HFFc6 (cell line): ENCODE data around the gene ALAS1. TPM values are rescaled to one million over a fixed set of nuclear protein-coding genes. Genes with fewer than 3 reads are reported as not detected.

ENCODE experiments used
- DNase-seq: peaks from one replicate; pipeline ENCODE4 v3.0.0-alpha.2; 2018
- H3K27ac Mint-ChIP-seq: 2 replicates; pipeline ENCODE4 v1.8.0; 2020; ENCODE audit warnings: mild to moderate bottlenecking, mixed read lengths
- H3K27me3 Mint-ChIP-seq: 2 replicates; pipeline ENCODE4 v1.8.0; 2021; ENCODE audit warnings: mild to moderate bottlenecking, moderate library complexity, mixed read lengths; ENCODE audit not compliant: insufficient read depth
- H3K36me3 Mint-ChIP-seq: 2 replicates; pipeline ENCODE4 v1.8.0; 2021; ENCODE audit warnings: low read depth, mixed read lengths
- H3K4me1 Mint-ChIP-seq: 2 replicates; pipeline ENCODE4 v1.8.0; 2020; ENCODE audit warnings: low read depth, mixed read lengths
- H3K4me3 Mint-ChIP-seq: 2 replicates; pipeline ENCODE4 v1.8.0; 2020; ENCODE audit warnings: mild to moderate bottlenecking, moderate library complexity, mixed read lengths
- H3K9me3 Mint-ChIP-seq: 2 replicates; pipeline ENCODE4 v1.8.0; 2020; ENCODE audit warnings: mild to moderate bottlenecking, mixed read lengths
- total RNA-seq, 6 experiments: library from RNA; stranded (reverse); fragmentation: NEBNext Ultra II Directional; extraction: Animal tissue kit (Norgen Biotek cat#: 25700); gene quantifications; 2 replicates in 1 of 6; 3 replicates in 5 of 6; pipeline ENCODE4 v1.2.3, GENCODE V29; 2021
- TF ChIP-seq, protein P1 (sequence below): fragments of 200-600 bp; sonication (generic); IDR thresholded peaks from 2 replicates; pipeline ENCODE4 v1.5.0; 2021; ENCODE audit warnings: antibody characterized with exemption, mild to moderate bottlenecking

Gene ALAS1
- total RNA-seq, 6 experiments from 2014 or later: 31.5 to 39.1 (median 35.1) TPM

- peak; percentile 12 for DNase-seq
- TF ChIP-seq, protein P1, sequence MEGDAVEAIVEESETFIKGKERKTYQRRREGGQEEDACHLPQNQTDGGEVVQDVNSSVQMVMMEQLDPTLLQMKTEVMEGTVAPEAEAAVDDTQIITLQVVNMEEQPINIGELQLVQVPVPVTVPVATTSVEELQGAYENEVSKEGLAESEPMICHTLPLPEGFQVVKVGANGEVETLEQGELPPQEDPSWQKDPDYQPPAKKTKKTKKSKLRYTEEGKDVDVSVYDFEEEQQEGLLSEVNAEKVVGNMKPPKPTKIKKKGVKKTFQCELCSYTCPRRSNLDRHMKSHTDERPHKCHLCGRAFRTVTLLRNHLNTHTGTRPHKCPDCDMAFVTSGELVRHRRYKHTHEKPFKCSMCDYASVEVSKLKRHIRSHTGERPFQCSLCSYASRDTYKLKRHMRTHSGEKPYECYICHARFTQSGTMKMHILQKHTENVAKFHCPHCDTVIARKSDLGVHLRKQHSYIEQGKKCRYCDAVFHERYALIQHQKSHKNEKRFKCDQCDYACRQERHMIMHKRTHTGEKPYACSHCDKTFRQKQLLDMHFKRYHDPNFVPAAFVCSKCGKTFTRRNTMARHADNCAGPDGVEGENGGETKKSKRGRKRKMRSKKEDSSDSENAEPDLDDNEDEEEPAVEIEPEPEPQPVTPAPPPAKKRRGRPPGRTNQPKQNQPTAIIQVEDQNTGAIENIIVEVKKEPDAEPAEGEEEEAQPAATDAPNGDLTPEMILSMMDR: no peak
- Mint-ChIP-seq H3K4me3 (no peak overlapping the region), H3K4me1 (peaks cover 22% of the 10 kb centered on the region), H3K36me3 (no peaks in the 10 kb centered on the region), H3K9me3 (no peaks in the 10 kb centered on the region), H3K27ac (peak overlapping the region; percentile 46; the same call in 1 of the 2 replicates), H3K27me3 (peaks cover 3% of the 10 kb centered on the region; the same call in 1 of the 2 replicates)
Measured at GRCh38 chr3:52190294-52191074, 7.5 kb upstream of the ALAS1 start.

DNA sequence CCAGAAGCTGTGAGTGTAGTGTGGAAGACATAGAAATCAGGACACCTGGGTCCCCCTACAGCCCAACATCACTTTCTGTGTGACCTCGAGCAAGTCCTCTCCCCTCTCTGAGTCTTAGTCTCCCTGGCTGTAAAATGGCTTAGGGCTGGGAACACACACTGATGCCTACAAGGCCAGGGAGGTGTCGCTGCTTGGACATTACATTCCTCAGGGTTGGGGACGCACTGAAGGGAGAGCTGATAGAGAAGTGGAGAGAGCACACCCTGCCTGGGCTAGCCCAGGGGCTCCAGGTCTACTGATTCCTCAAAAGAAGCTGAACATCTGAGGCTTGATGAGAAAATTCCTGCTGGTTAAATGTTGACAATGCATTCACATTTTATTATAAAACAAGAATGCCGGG lies 6.3 kb upstream of the ALAS1 start:
- Mint-ChIP-seq H3K4me3 (no peak overlapping the region), H3K4me1 (peaks cover 32% of the 10 kb centered on the region)

GRCh38 chr3:52193065-52193464 lies 4.9 kb upstream of the ALAS1 start:
- Mint-ChIP-seq H3K4me1 (peaks cover 44% of the 10 kb centered on the region), H3K27ac (no peak overlapping the region), H3K27me3 (peaks cover 5% of the 10 kb centered on the region; the same call in 1 of the 2 replicates), H3K9me3 (no peaks in the 10 kb centered on the region), H3K36me3 (no peaks in the 10 kb centered on the region), H3K4me3 (no peak overlapping the region)
- TF ChIP-seq, protein P1: no peak
- DNase-seq: peak; percentile 69

More for the DNA sequence above, 6.3 kb upstream of the ALAS1 start:
- peaks cover 3% of the 10 kb centered on the region; the same call in 1 of the 2 replicates for H3K27me3 Mint-ChIP-seq
- H3K9me3 Mint-ChIP-seq: no peaks in the 10 kb centered on the region
- no peak overlapping the region for H3K27ac Mint-ChIP-seq
- no peaks in the 10 kb centered on the region for H3K36me3 Mint-ChIP-seq
- no peak for DNase-seq
- TF ChIP-seq, protein P1: no peak

- no peaks in the 10 kb centered on the region for H3K9me3 Mint-ChIP-seq
- TF ChIP-seq, protein P1: no peak
- H3K27ac Mint-ChIP-seq: no peak overlapping the region
- peaks cover 54% of the 10 kb centered on the region for H3K4me1 Mint-ChIP-seq
- no peak for DNase-seq
- H3K4me3 Mint-ChIP-seq: no peak overlapping the region
- peaks cover 10% of the 10 kb centered on the region for H3K36me3 Mint-ChIP-seq
- H3K27me3 Mint-ChIP-seq: peaks cover 9% of the 10 kb centered on the region
Measured at GRCh38 chr3:52194485-52195290, 3.3 kb upstream of the ALAS1 start.

DNA sequence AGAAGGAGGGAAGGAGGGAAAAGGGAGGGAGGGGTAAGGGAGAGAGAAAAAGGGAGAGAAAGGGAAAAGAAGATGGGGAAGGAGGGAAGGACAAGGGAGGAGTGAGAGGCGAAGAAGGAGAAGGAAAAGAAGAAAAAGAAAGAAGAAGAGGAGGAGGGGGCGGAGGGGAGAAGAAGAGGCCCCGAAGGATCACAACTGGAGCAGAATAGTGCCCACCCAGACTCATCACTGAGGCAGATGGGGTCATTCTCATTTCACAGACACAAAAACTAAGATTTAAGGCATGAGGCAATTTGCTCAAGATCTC lies 2.7 kb upstream of the ALAS1 start:
- no peak overlapping the region for H3K27ac Mint-ChIP-seq
- no peaks in the 10 kb centered on the region for H3K9me3 Mint-ChIP-seq
- H3K4me1 Mint-ChIP-seq: peaks cover 48% of the 10 kb centered on the region
- H3K4me3 Mint-ChIP-seq: no peak overlapping the region
- peaks cover 10% of the 10 kb centered on the region for H3K36me3 Mint-ChIP-seq
- no peak for DNase-seq
- TF ChIP-seq, protein P1: no peak
- H3K27me3 Mint-ChIP-seq: peaks cover 9% of the 10 kb centered on the region
